ENCODE data around the gene GPD2.
A peak's percentile ranks its signal among the peaks of the same experiment; 100 is the strongest.

Gene GPD2

GRCh38 chr2:156465573-156465972 is 29.4 kb downstream of the GPD2 start:
- H3K36me3 ChIP-seq (ENCODE audit: insufficient read depth, low read length): no peaks in the 10 kb centered on the region
- no peak overlapping the region for H3K9ac ChIP-seq (ENCODE audit: low read length)
- no peaks in the 10 kb centered on the region for H3K27me3 ChIP-seq (ENCODE audit: control insufficient read depth in 1 of 2, insufficient read depth in 2 of 2, low read length in 2 of 2)
- H3K9me3 ChIP-seq (ENCODE audit: low read length): no peaks in the 10 kb centered on the region
- H3K4me3 ChIP-seq (ENCODE audit: low read depth in 1 of 2, low read length in 2 of 2): no peak overlapping the region
- H3K27ac ChIP-seq (ENCODE audit: low read depth, low read length): no peak overlapping the region
- H3K4me1 ChIP-seq (ENCODE audit: insufficient read depth, low read length): peaks cover 35% of the 10 kb centered on the region

GRCh38 chr2:156466739-156467405 is 30.7 kb downstream of the GPD2 start:
- Histone ChIP-seq H3K27ac (ENCODE audit: low read depth, low read length) (no peak overlapping the region), H3K4me3 (ENCODE audit: low read depth in 1 of 2, low read length in 2 of 2) (peak overlapping the region in 1 of 2 donors; percentile 10), H3K36me3 (ENCODE audit: insufficient read depth, low read length) (no peaks in the 10 kb centered on the region), H3K27me3 (ENCODE audit: control insufficient read depth in 1 of 2, insufficient read depth in 2 of 2, low read length in 2 of 2) (no peaks in the 10 kb centered on the region), H3K9me3 (ENCODE audit: low read length) (no peaks in the 10 kb centered on the region), H3K4me1 (ENCODE audit: insufficient read depth, low read length) (peaks cover 47% of the 10 kb centered on the region), H3K9ac (ENCODE audit: low read length) (no peak overlapping the region)

- no peak overlapping the region for H3K27ac ChIP-seq (ENCODE audit: low read depth, low read length)
- no peaks in the 10 kb centered on the region for H3K27me3 ChIP-seq (ENCODE audit: control insufficient read depth in 1 of 2, insufficient read depth in 2 of 2, low read length in 2 of 2)
- no peak overlapping the region for H3K4me3 ChIP-seq (ENCODE audit: low read depth in 1 of 2, low read length in 2 of 2)
- H3K9me3 ChIP-seq (ENCODE audit: low read length): no peaks in the 10 kb centered on the region
- peaks cover 45% of the 10 kb centered on the region for H3K4me1 ChIP-seq (ENCODE audit: insufficient read depth, low read length)
- H3K9ac ChIP-seq (ENCODE audit: low read length): no peak overlapping the region
- H3K36me3 ChIP-seq (ENCODE audit: insufficient read depth, low read length): no peaks in the 10 kb centered on the region
Measured at GRCh38 chr2:156470975-156471583, 34.9 kb downstream of the GPD2 start.

- Histone ChIP-seq H3K36me3 (ENCODE audit: insufficient read depth, low read length) (no peaks in the 10 kb centered on the region), H3K27ac (ENCODE audit: low read depth, low read length) (no peak overlapping the region), H3K4me1 (ENCODE audit: insufficient read depth, low read length) (peaks cover 46% of the 10 kb centered on the region), H3K27me3 (ENCODE audit: control insufficient read depth in 1 of 2, insufficient read depth in 2 of 2, low read length in 2 of 2) (no peaks in the 10 kb centered on the region), H3K9ac (ENCODE audit: low read length) (no peak overlapping the region), H3K9me3 (ENCODE audit: low read length) (no peaks in the 10 kb centered on the region), H3K4me3 (ENCODE audit: low read depth in 1 of 2, low read length in 2 of 2) (no peak overlapping the region)
Measured at GRCh38 chr2:156471762-156472161, 35.6 kb downstream of the GPD2 start.

GRCh38 chr2:156472686-156473085 is 36.5 kb downstream of the GPD2 start:
- H3K4me1 ChIP-seq (ENCODE audit: insufficient read depth, low read length): peaks cover 40% of the 10 kb centered on the region
- no peaks in the 10 kb centered on the region for H3K36me3 ChIP-seq (ENCODE audit: insufficient read depth, low read length)
- no peaks in the 10 kb centered on the region for H3K27me3 ChIP-seq (ENCODE audit: control insufficient read depth in 1 of 2, insufficient read depth in 2 of 2, low read length in 2 of 2)
- no peak overlapping the region for H3K4me3 ChIP-seq (ENCODE audit: low read depth in 1 of 2, low read length in 2 of 2)
- H3K27ac ChIP-seq (ENCODE audit: low read depth, low read length): no peak overlapping the region
- no peaks in the 10 kb centered on the region for H3K9me3 ChIP-seq (ENCODE audit: low read length)
- no peak overlapping the region for H3K9ac ChIP-seq (ENCODE audit: low read length)

GRCh38 chr2:156473445-156473844 is 37.3 kb downstream of the GPD2 start:
- Histone ChIP-seq H3K27me3 (ENCODE audit: control insufficient read depth in 1 of 2, insufficient read depth in 2 of 2, low read length in 2 of 2) (no peaks in the 10 kb centered on the region), H3K4me3 (ENCODE audit: low read depth in 1 of 2, low read length in 2 of 2) (no peak overlapping the region), H3K27ac (ENCODE audit: low read depth, low read length) (no peak overlapping the region), H3K4me1 (ENCODE audit: insufficient read depth, low read length) (peaks cover 39% of the 10 kb centered on the region), H3K36me3 (ENCODE audit: insufficient read depth, low read length) (no peaks in the 10 kb centered on the region), H3K9me3 (ENCODE audit: low read length) (no peaks in the 10 kb centered on the region), H3K9ac (ENCODE audit: low read length) (no peak overlapping the region)

- H3K36me3 ChIP-seq (ENCODE audit: insufficient read depth, low read length): peaks cover 1% of the 10 kb centered on the region
- no peaks in the 10 kb centered on the region for H3K9me3 ChIP-seq (ENCODE audit: low read length)
- H3K27me3 ChIP-seq (ENCODE audit: control insufficient read depth in 1 of 2, insufficient read depth in 2 of 2, low read length in 2 of 2): no peaks in the 10 kb centered on the region
- H3K9ac ChIP-seq (ENCODE audit: low read length): no peak overlapping the region
- no peak overlapping the region for H3K4me3 ChIP-seq (ENCODE audit: low read depth in 1 of 2, low read length in 2 of 2)
- H3K4me1 ChIP-seq (ENCODE audit: insufficient read depth, low read length): peaks cover 39% of the 10 kb centered on the region
- no peak overlapping the region for H3K27ac ChIP-seq (ENCODE audit: low read depth, low read length)
Measured at GRCh38 chr2:156474401-156474800, 38.2 kb downstream of the GPD2 start.

GRCh38 chr2:156476021-156476849 is 40.1 kb downstream of the GPD2 start:
- Histone ChIP-seq H3K4me3 (ENCODE audit: low read depth in 1 of 2, low read length in 2 of 2) (no peak overlapping the region), H3K27ac (ENCODE audit: low read depth, low read length) (peak overlapping the region; percentile 60), H3K27me3 (ENCODE audit: control insufficient read depth in 1 of 2, insufficient read depth in 2 of 2, low read length in 2 of 2) (no peaks in the 10 kb centered on the region), H3K4me1 (ENCODE audit: insufficient read depth, low read length) (peaks cover 22% of the 10 kb centered on the region), H3K36me3 (ENCODE audit: insufficient read depth, low read length) (peaks cover 6% of the 10 kb centered on the region), H3K9ac (ENCODE audit: low read length) (no peak overlapping the region), H3K9me3 (ENCODE audit: low read length) (no peaks in the 10 kb centered on the region)

- no peak overlapping the region for H3K4me3 ChIP-seq (ENCODE audit: low read depth in 1 of 2, low read length in 2 of 2)
- no peaks in the 10 kb centered on the region for H3K9me3 ChIP-seq (ENCODE audit: low read length)
- H3K36me3 ChIP-seq (ENCODE audit: insufficient read depth, low read length): peaks cover 6% of the 10 kb centered on the region
- H3K27ac ChIP-seq (ENCODE audit: low read depth, low read length): peak overlapping the region; percentile 60
- peaks cover 16% of the 10 kb centered on the region for H3K4me1 ChIP-seq (ENCODE audit: insufficient read depth, low read length)
- no peaks in the 10 kb centered on the region for H3K27me3 ChIP-seq (ENCODE audit: control insufficient read depth in 1 of 2, insufficient read depth in 2 of 2, low read length in 2 of 2)
- no peak overlapping the region for H3K9ac ChIP-seq (ENCODE audit: low read length)
Measured at GRCh38 chr2:156476850-156477206, 40.6 kb downstream of the GPD2 start.

- H3K27ac ChIP-seq (ENCODE audit: low read depth, low read length): no peak overlapping the region
Measured at GRCh38 chr2:156480376-156480775, 44.2 kb downstream of the GPD2 start.

GRCh38 chr2:156481312-156481711 is 45.1 kb downstream of the GPD2 start:
- H3K27me3 ChIP-seq (ENCODE audit: control insufficient read depth in 1 of 2, insufficient read depth in 2 of 2, low read length in 2 of 2): no peaks in the 10 kb centered on the region
- H3K9ac ChIP-seq (ENCODE audit: low read length): no peak overlapping the region
- H3K27ac ChIP-seq (ENCODE audit: low read depth, low read length): no peak overlapping the region
- H3K4me1 ChIP-seq (ENCODE audit: insufficient read depth, low read length): peaks cover 7% of the 10 kb centered on the region
- peaks cover 6% of the 10 kb centered on the region for H3K36me3 ChIP-seq (ENCODE audit: insufficient read depth, low read length)
- no peak overlapping the region for H3K4me3 ChIP-seq (ENCODE audit: low read depth in 1 of 2, low read length in 2 of 2)
- H3K9me3 ChIP-seq (ENCODE audit: low read length): no peaks in the 10 kb centered on the region

More at GRCh38 chr2:156480376-156480775, 44.2 kb downstream of the GPD2 start:
- peaks cover 6% of the 10 kb centered on the region for H3K36me3 ChIP-seq (ENCODE audit: insufficient read depth, low read length)
- H3K4me3 ChIP-seq (ENCODE audit: low read depth in 1 of 2, low read length in 2 of 2): no peak overlapping the region
- no peaks in the 10 kb centered on the region for H3K27me3 ChIP-seq (ENCODE audit: control insufficient read depth in 1 of 2, insufficient read depth in 2 of 2, low read length in 2 of 2)
- no peak overlapping the region for H3K9ac ChIP-seq (ENCODE audit: low read length)
- no peaks in the 10 kb centered on the region for H3K9me3 ChIP-seq (ENCODE audit: low read length)
- H3K4me1 ChIP-seq (ENCODE audit: insufficient read depth, low read length): peaks cover 16% of the 10 kb centered on the region

Data from muscle layer of colon (tissue), 2 donors.